ENCODE results near the gene RAB11FIP5. TPM values are rescaled to one million over a fixed set of nuclear protein-coding genes. Genes with fewer than 3 reads are reported as not detected.

RAB11FIP5 gene
- total RNA-seq, 1 donor from 2014 or later: 54.7 TPM

- no peak for DNase-seq (ENCODE audit: low spot score)
- Mint-ChIP-seq H3K27me3 (ENCODE audit: low read depth) (no peaks in the 10 kb centered on the region), H3K27ac (ENCODE audit: unreplicated experiment) (peak overlapping the region; percentile 5), H3K36me3 (ENCODE audit: low read depth) (peaks cover 1% of the 10 kb centered on the region), H3K4me1 (ENCODE audit: low read depth) (peaks cover 66% of the 10 kb centered on the region), H3K4me3 (ENCODE audit: unreplicated experiment) (no peak overlapping the region), H3K9me3 (ENCODE audit: low read depth) (no peaks in the 10 kb centered on the region)
- TF ChIP-seq CTCF (IDR thresholded peaks at IDR 0.05): no peak
Observed at GRCh38 chr2:73107211-73107926, 5.4 kb downstream of the RAB11FIP5 start.

GRCh38 chr2:73106791-73107190, 6.0 kb downstream of the RAB11FIP5 start:
- no peak for TF ChIP-seq CTCF (IDR thresholded peaks at IDR 0.05)
- Mint-ChIP-seq H3K9me3 (ENCODE audit: low read depth) (no peaks in the 10 kb centered on the region), H3K27ac (ENCODE audit: unreplicated experiment) (no peak overlapping the region), H3K4me1 (ENCODE audit: low read depth) (peaks cover 72% of the 10 kb centered on the region), H3K36me3 (ENCODE audit: low read depth) (peaks cover 1% of the 10 kb centered on the region), H3K27me3 (ENCODE audit: low read depth) (no peaks in the 10 kb centered on the region), H3K4me3 (ENCODE audit: unreplicated experiment) (no peak overlapping the region)
- DNase-seq (ENCODE audit: low spot score): no peak

- no peak for DNase-seq (ENCODE audit: low spot score)
- peaks cover 66% of the 10 kb centered on the region for H3K4me1 Mint-ChIP-seq (ENCODE audit: low read depth)
- no peaks in the 10 kb centered on the region for H3K9me3 Mint-ChIP-seq (ENCODE audit: low read depth)
- H3K4me3 Mint-ChIP-seq (ENCODE audit: unreplicated experiment): no peak overlapping the region
- H3K27me3 Mint-ChIP-seq (ENCODE audit: low read depth): no peaks in the 10 kb centered on the region
- no peak for TF ChIP-seq CTCF (IDR thresholded peaks at IDR 0.05)
- H3K36me3 Mint-ChIP-seq (ENCODE audit: low read depth): peaks cover 1% of the 10 kb centered on the region
- H3K27ac Mint-ChIP-seq (ENCODE audit: unreplicated experiment): no peak overlapping the region
Observed at GRCh38 chr2:73105511-73105971, 7.2 kb downstream of the RAB11FIP5 start.

GRCh38 chr2:73104933-73105332, 7.8 kb downstream of the RAB11FIP5 start:
- H3K4me1 Mint-ChIP-seq (ENCODE audit: low read depth): peaks cover 60% of the 10 kb centered on the region
- DNase-seq (ENCODE audit: low spot score): no peak
- no peaks in the 10 kb centered on the region for H3K9me3 Mint-ChIP-seq (ENCODE audit: low read depth)
- no peak overlapping the region for H3K4me3 Mint-ChIP-seq (ENCODE audit: unreplicated experiment)
- peak overlapping the region; percentile 54 for H3K27ac Mint-ChIP-seq (ENCODE audit: unreplicated experiment)
- H3K27me3 Mint-ChIP-seq (ENCODE audit: low read depth): no peaks in the 10 kb centered on the region
- no peak for TF ChIP-seq CTCF (IDR thresholded peaks at IDR 0.05)
- peaks cover 1% of the 10 kb centered on the region for H3K36me3 Mint-ChIP-seq (ENCODE audit: low read depth)

GRCh38 chr2:73103018-73103542, 9.7 kb downstream of the RAB11FIP5 start:
- H3K4me3 Mint-ChIP-seq (ENCODE audit: unreplicated experiment): no peak overlapping the region
- DNase-seq (ENCODE audit: low spot score): no peak
- H3K36me3 Mint-ChIP-seq (ENCODE audit: low read depth): peaks cover 1% of the 10 kb centered on the region
- TF ChIP-seq CTCF (IDR thresholded peaks at IDR 0.05): no peak
- no peaks in the 10 kb centered on the region for H3K9me3 Mint-ChIP-seq (ENCODE audit: low read depth)
- H3K27me3 Mint-ChIP-seq (ENCODE audit: low read depth): no peaks in the 10 kb centered on the region
- peaks cover 47% of the 10 kb centered on the region for H3K4me1 Mint-ChIP-seq (ENCODE audit: low read depth)
- no peak overlapping the region for H3K27ac Mint-ChIP-seq (ENCODE audit: unreplicated experiment)
